IPS DF 6.9 (cell line): ENCODE results near the gene FOXJ3.

Source experiments
- DNase-seq: peaks from one replicate; pipeline ENCODE4 v3.0.0-alpha.2; 2013; ENCODE audit warnings: low read depth, low spot score
- H3K27ac ChIP-seq: one replicate; pipeline ENCODE4 v1.5.1; 2013; ENCODE audit warnings: low read length, control low read depth
- H3K27me3 ChIP-seq: 2 replicates; pipeline ENCODE4 v1.6.1; 2013; ENCODE audit warnings: mild to moderate bottlenecking, low read length; ENCODE audit not compliant: control insufficient read depth, insufficient read depth
- H3K36me3 ChIP-seq: 2 replicates; pipeline ENCODE4 v1.6.1; 2013; ENCODE audit warnings: low read length; ENCODE audit not compliant: control insufficient read depth, insufficient read depth
- H3K4me1 ChIP-seq: 2 replicates; pipeline ENCODE4 v1.6.1; 2013; ENCODE audit warnings: low read length; ENCODE audit not compliant: control insufficient read depth, insufficient read depth
- H3K4me3 ChIP-seq: 2 replicates; pipeline ENCODE4 v1.5.1; 2013; ENCODE audit warnings: mild to moderate bottlenecking, low read length
- H3K9me3 ChIP-seq: 2 replicates; pipeline ENCODE4 v1.6.1; 2013; ENCODE audit warnings: low read length, inconsistent platforms; ENCODE audit not compliant: control insufficient read depth, insufficient read depth
- WGBS: extraction: QIAGEN DNeasy Blood & Tissue Kit; methylation state at CpG from one replicate; pipeline ENCODE4 v1.1.7; 2013; ENCODE audit warnings: mixed read lengths, missing lambda C conversion rate; ENCODE audit not compliant: insufficient read length, insufficient coverage; 5-methylcytosine and 5-hydroxymethylcytosine counted together

The FOXJ3 gene

GRCh38 chr1:42179900-42180329 lies 155.1 kb downstream of the FOXJ3 start:
- H3K9me3 ChIP-seq: no peaks in the 10 kb centered on the region
- H3K4me3 ChIP-seq: no peak overlapping the region
- DNase-seq: no peak
- no peaks in the 10 kb centered on the region for H3K4me1 ChIP-seq
- no peak overlapping the region for H3K27ac ChIP-seq
- no peaks in the 10 kb centered on the region for H3K27me3 ChIP-seq
- WGBS: no CpG with 5 or more reads among the region's 4 CpGs
- H3K36me3 ChIP-seq: peaks cover 4% of the 10 kb centered on the region; the same call in 1 of the 2 replicates

DNA sequence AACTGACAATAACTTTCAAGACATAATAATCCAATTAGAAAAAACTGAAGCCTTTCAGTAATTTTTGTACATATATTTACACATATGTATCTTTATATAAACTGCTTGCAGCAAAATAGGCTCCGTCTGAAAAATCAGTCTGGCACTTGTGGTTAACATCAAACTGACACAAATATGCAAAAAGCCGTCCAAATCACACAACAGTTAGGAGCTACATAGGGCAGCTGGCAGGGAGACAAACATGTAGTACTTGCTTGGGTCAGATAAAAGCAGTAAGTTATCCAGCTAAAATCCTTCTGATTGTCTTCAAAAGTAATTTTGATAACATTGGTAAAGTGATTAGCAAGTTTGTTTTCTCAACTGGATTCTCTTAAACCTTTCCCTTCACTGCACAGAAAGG lies 155.8 kb downstream of the FOXJ3 start:
- no peak overlapping the region for H3K27ac ChIP-seq
- no peak for DNase-seq
- no peaks in the 10 kb centered on the region for H3K4me1 ChIP-seq
- no peaks in the 10 kb centered on the region for H3K27me3 ChIP-seq
- no peaks in the 10 kb centered on the region for H3K9me3 ChIP-seq
- WGBS: no CpG with 5 or more reads among the region's 2 CpGs
- H3K4me3 ChIP-seq: no peak overlapping the region
- peaks cover 4% of the 10 kb centered on the region; the same call in 1 of the 2 replicates for H3K36me3 ChIP-seq

DNA sequence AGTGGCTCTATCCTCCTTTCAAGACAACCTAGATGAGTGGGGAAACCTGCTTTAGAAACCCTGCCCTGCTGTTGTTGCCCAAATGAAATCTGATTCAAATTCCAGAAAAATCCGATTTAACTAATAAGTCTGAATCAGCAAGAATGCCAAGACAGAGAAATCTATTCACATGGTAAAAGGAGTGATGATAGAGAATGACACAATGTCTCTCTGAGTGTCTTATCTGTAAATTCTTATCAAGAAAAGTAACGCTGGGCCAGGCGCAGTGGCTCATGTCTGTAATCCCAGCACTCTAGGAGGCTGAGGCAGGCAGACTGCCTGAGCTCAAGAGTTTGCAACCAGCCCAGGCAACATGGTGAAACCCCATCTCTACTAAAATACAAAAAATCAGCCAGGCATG lies 156.8 kb downstream of the FOXJ3 start:
- no peak overlapping the region for H3K27ac ChIP-seq
- H3K9me3 ChIP-seq: no peaks in the 10 kb centered on the region
- peaks cover 4% of the 10 kb centered on the region; the same call in 1 of the 2 replicates for H3K36me3 ChIP-seq
- DNase-seq: no peak
- no peaks in the 10 kb centered on the region for H3K27me3 ChIP-seq
- H3K4me3 ChIP-seq: no peak overlapping the region
- H3K4me1 ChIP-seq: no peaks in the 10 kb centered on the region
- no CpG with 5 or more reads among the region's 3 CpGs for WGBS

- Histone ChIP-seq H3K27ac (no peak overlapping the region), H3K4me1 (no peaks in the 10 kb centered on the region), H3K4me3 (no peak overlapping the region), H3K9me3 (no peaks in the 10 kb centered on the region), H3K36me3 (peaks cover 4% of the 10 kb centered on the region; the same call in 1 of the 2 replicates), H3K27me3 (no peaks in the 10 kb centered on the region)
- no peak for DNase-seq
- no CpG with 5 or more reads among the region's 6 CpGs for WGBS
Observed at GRCh38 chr1:42177541-42177981, 157.5 kb downstream of the FOXJ3 start.

DNA sequence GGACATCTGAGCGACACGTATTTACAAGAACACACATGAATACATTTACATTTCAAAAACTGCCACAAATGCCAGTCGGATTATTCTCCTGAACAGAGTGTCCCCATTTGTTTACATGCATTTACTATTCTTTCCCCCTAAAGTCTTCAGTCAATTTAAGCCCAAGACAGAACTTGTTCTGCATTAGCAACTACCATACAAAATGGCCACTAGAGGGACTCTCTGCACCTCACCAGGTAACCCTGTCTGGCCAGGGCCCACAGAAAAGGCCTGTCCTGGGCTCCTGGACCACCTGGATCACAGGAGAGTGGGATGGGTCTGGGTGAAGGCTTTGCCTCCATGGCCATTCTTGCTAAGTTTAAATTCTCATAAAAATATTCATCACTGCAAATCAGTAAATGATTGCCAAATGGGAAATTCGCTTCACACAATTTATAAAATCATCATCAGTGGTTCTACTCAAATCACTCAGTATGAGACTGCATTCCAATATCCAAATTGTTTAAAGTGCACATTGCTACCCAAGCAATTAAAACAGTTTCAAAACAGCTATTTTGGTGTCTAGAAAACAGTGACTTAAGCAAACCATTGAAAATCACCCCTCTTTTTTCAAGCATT lies 158.0 kb downstream of the FOXJ3 start:
- Histone ChIP-seq H3K27me3 (no peaks in the 10 kb centered on the region), H3K4me1 (no peaks in the 10 kb centered on the region), H3K36me3 (peaks cover 4% of the 10 kb centered on the region; the same call in 1 of the 2 replicates), H3K4me3 (no peak overlapping the region), H3K27ac (no peak overlapping the region), H3K9me3 (no peaks in the 10 kb centered on the region)
- DNase-seq: no peak
- WGBS: no CpG with 5 or more reads among the region's 4 CpGs

GRCh38 chr1:42175314-42176054 lies 159.6 kb downstream of the FOXJ3 start:
- DNase-seq: no peak
- Histone ChIP-seq H3K36me3 (peaks cover 4% of the 10 kb centered on the region; the same call in 1 of the 2 replicates), H3K27ac (no peak overlapping the region), H3K4me1 (peaks cover 3% of the 10 kb centered on the region; the same call in 1 of the 2 replicates), H3K9me3 (no peaks in the 10 kb centered on the region), H3K4me3 (no peak overlapping the region), H3K27me3 (no peaks in the 10 kb centered on the region)
- no CpG with 5 or more reads among the region's 7 CpGs for WGBS

DNA sequence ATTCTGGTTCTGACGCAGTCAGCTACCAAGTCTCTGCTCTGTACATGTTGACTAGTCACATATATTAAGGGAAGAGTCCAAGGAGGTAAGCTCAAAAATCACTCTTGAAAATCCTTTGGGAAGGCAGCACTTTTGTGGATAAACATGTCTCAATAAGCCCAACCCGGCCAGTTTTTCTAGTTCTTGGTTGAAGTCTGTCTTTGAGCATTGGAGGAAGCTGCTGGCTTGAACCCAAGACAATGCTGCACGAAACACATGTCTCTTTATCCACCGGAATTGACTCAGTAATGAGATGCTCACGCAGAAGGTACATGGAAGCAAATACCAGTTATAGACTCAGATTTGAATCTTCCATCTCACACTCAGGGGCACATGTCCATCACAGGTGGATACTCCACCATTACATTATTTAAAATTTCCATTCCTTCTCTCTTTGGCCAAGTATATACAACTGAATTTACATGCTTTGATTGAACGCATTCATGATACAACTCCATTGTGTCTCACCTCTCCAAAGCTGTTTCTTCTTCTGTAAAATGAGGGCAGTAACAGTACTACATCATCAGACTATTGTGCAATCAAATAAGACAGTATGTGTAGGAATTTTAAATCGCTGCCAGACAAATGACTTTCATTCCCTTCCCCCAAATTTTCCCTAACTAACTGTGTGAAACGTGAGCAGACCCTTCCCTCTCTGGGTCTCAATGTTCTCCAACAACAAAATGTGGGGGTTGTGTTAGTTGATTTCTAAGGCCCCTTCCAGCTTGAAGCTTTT lies 160.9 kb downstream of the FOXJ3 start:
- H3K4me3 ChIP-seq: no peak overlapping the region
- peaks cover 3% of the 10 kb centered on the region; the same call in 1 of the 2 replicates for H3K4me1 ChIP-seq
- H3K27me3 ChIP-seq: no peaks in the 10 kb centered on the region
- no peak overlapping the region for H3K27ac ChIP-seq
- no peaks in the 10 kb centered on the region for H3K36me3 ChIP-seq
- H3K9me3 ChIP-seq: no peaks in the 10 kb centered on the region
- no peak for DNase-seq
- WGBS: no CpG with 5 or more reads among the region's 8 CpGs

GRCh38 chr1:42173155-42173933 lies 161.7 kb downstream of the FOXJ3 start:
- Histone ChIP-seq H3K36me3 (no peaks in the 10 kb centered on the region), H3K27me3 (no peaks in the 10 kb centered on the region), H3K27ac (no peak overlapping the region), H3K4me3 (no peak overlapping the region), H3K4me1 (peaks cover 3% of the 10 kb centered on the region; the same call in 1 of the 2 replicates), H3K9me3 (no peaks in the 10 kb centered on the region)
- DNase-seq: peak; percentile 52
- WGBS: no CpG with 5 or more reads among the region's 9 CpGs

DNA sequence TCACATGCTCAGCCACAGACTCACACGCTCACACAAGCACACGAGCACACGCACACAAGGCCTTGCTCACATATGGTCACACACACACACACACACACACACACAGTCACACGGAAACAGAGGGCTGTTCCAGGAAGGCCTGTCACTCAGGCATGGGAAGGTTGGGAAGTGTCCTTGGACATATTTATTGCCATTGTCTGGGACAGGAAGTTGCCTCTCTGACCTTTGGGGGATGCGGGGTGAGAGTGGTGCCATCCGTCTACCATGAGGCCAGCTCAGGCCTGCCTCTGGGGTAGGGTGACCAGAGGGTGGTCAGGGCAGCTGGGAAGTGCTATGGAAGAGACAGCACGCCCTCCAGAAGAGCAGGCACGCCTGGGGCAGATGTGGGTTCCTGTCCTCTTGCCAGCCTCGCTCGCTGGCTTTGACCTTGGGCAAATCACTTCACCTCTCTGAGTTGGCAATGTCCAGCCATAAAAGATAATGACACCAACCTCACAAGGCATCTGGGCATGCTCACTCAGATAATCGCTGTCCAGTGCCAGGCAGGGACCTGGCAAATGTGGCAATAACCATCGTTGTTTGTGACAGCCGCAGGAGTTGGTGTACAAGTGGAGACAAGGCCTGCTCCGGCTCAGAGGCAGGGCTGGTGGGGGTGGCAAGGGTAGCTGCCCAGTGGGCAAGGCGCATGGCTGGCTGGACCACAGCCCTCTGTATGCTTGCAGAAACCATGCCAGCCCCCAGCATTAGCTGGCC lies 162.5 kb downstream of the FOXJ3 start:
- Histone ChIP-seq H3K27me3 (no peaks in the 10 kb centered on the region), H3K36me3 (no peaks in the 10 kb centered on the region), H3K4me1 (peaks cover 3% of the 10 kb centered on the region), H3K4me3 (no peak overlapping the region), H3K9me3 (no peaks in the 10 kb centered on the region), H3K27ac (no peak overlapping the region)
- no CpG with 5 or more reads among the region's 15 CpGs for WGBS
- DNase-seq: no peak
